Esophagus mucosa (tissue), 1 donor: Measurements from ENCODE around the gene IL1RAPL1. TPM values are rescaled to one million over a fixed set of nuclear protein-coding genes. Genes with fewer than 3 reads are reported as not detected.

Source experiments
- ATAC-seq: fragments of 200-7000 bp; cut with Tn5 transposase; one replicate; pipeline ENCODE4 v1.9.1; 2020
- total RNA-seq: library from RNA; stranded (reverse); gene quantifications from one replicate; pipeline ENCODE4 v1.2.4, GENCODE V29; 2023
- donor health status: DM: yes; HTN: yes; CAD: no.

IL1RAPL1 gene
- total RNA-seq, 1 donor from 2014 or later = 0.12 TPM

GRCh38 chrX:29926659-29927058 is 1339.4 kb downstream of the IL1RAPL1 start:
- ATAC-seq = no peak

DNA sequence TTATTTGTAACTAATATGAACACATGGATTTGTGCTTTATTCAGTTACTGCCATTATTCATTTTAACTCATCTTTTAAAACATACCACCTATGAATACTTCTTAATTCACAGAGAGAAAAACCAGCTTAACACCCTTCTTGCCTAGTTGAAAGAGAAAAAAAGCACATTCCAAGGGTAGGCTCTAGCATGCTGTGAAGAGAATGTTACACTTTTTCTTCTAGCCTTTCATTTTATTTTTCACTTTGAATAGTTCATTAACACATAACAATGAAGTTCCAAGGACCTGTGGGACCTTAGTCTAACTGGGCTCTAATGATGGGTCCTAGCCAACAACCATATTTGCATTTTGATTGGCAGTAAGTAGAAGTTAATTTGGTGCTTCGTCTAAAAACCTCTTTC is 1348.2 kb downstream of the IL1RAPL1 start:
- no peak for ATAC-seq

DNA sequence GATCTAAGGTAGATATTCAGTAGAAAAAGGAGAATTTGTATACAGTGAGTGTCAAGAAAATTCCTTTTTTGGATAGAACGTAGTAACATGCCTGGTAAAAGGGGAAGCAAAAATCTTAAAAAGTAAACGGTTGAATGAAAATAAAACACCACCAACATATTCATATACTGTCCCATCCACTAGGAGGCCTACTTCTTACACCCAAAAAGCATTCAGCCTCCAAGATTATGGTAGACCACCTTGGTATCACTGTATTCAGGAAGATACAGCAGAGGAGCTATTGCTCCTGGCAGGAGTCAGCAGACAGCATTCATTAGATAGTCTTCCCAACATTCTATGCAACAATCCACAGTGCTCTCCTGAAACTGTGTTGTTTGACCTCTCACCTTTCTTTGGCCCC is 1353.5 kb downstream of the IL1RAPL1 start:
- ATAC-seq = no peak

DNA sequence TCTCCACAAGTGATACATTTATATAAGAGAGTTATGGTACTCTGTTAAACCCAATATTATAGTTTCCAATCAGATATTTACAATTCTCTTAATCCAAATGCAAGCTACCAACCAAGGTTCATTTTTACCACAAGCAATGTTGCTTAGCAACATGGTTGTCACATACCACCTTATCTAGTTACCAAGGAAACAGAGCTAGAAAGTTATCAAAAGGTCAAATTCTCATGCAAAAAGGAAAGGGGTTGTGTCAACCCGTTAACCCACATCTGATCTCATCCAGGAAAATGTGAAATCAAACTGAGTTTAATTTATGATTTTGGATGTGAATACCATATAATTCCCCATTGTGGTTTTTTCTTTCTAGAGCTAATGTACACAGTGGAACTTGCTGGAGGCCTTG is 1354.0 kb downstream of the IL1RAPL1 start:
- ATAC-seq = no peak

GRCh38 chrX:29947225-29947624 is 1360.0 kb downstream of the IL1RAPL1 start:
- ATAC-seq = no peak

- ATAC-seq = no peak
Observed at GRCh38 chrX:29948653-29949052, 1361.4 kb downstream of the IL1RAPL1 start.

DNA sequence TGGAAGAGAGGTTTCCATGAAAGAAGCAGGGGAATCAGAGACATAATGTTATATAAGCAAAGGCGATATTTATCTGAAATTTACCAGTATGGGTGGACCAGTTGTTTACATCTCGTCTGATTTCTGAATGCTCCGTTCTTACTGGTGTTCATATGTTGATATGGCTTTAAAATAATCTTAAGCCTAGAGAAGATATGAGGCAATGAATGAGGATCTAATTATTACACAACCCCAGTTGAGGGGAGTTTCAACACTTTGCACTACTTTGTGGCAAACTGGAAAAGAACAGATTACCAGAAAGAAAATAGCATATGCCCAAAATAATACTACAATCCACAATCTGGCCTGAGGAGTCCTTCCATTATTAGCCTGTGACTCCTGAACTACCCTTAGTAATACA is 1364.8 kb downstream of the IL1RAPL1 start:
- no peak for ATAC-seq

DNA sequence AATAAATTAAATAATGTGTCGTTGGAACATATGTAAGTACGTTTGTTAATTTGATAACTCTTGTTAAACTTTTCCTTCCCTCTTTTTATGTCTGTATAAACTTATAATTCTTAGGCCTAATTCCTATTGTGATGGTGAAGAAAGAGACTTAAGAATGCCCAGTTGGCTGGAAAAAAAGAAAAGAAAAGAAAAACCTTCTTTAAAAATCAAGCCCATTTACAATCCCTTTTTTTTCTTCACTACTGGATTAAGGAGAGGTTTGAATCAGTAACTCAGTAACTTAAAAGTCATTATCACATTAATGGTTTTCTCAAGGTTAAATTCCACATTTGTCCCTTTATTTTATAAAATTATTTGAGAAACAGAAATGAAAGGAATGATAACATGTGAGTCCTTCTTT is 1374.8 kb downstream of the IL1RAPL1 start:
- no peak for ATAC-seq

DNA sequence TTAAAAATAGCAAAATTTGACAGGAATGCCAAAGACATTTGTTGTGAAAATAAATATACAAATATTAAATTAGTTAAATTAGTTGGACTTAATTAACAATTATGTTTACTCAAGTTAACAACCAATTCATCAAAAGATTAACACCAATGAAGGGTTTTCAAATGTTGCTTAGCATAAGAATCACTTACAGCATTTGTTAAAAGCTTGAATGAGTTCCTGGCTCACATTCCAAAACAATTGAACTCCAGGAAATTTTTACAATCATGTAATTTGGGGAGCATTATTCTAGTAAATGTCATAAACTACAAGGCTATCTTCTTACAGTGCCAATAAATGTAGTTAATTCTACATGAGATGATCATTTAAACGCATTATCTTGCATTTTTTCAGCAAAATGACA is 1378.4 kb downstream of the IL1RAPL1 start:
- ATAC-seq = no peak

GRCh38 chrX:29992083-29992482 is 1404.8 kb downstream of the IL1RAPL1 start:
- ATAC-seq = no peak

- no peak for ATAC-seq
Observed at GRCh38 chrX:30005813-30006212, 1418.6 kb downstream of the IL1RAPL1 start.
